ENCODE measurements around the gene DHRS13. TPM values are rescaled to one million over a fixed set of nuclear protein-coding genes. Genes with fewer than 3 reads are reported as not detected.
A peak's percentile ranks its signal among the peaks of the same experiment; 100 is the strongest.

DHRS13 gene
- total and polyA plus RNA-seq, 10 of the 15 experiments (the other 5 are each of a cell fraction or from before 2014, with no cell fraction given): 0.18 to 55.2 (median 31.3) TPM; not detected in 1

- intact Hi-C loops (cut with micrococcal nuclease; ENCODE audit: unreplicated experiment) (no loop called here), in situ Hi-C loops (cut with MboI) (no loop called here)
- ATAC-seq (no peak), FAIRE-seq (no peak), DNase-seq (ENCODE audit: low read depth, low spot score) (no peak)
- Histone ChIP-seq H3K9ac (ENCODE audit: control insufficient read depth, insufficient read depth, low read length) (peak overlapping the region; percentile 85), H3K36me3 (ENCODE audit: control insufficient read depth in 2 of 2, insufficient read depth in 2 of 2, low read length in 1 of 2) (no peaks in the 10 kb centered on the region; a peak in 2 of 4 replicates), H3K9me3 (replicated peaks; ENCODE audit: control insufficient read depth, insufficient read depth, low read length) (no peaks in the 10 kb centered on the region), H3K27ac (ENCODE audit: control insufficient read depth, insufficient read depth) (peak overlapping the region; percentile 64), H3K79me2 (ENCODE audit: control insufficient read depth, insufficient read depth, low read length) (peaks cover 77% of the 10 kb centered on the region), H3K4me1 (ENCODE audit: control insufficient read depth, insufficient read depth, low read length) (peaks cover 17% of the 10 kb centered on the region), H3K27me3 (replicated peaks in 1 of 2; ENCODE audit: control insufficient read depth in 2 of 2, insufficient read depth in 2 of 2, low read length in 1 of 2) (no peaks in the 10 kb centered on the region), H2AFZ (ENCODE audit: control insufficient read depth, low read depth, low read length) (no peak overlapping the region), H3K4me2 (ENCODE audit: control insufficient read depth, insufficient read depth) (peak overlapping the region; percentile 81), H4K20me1 (ENCODE audit: control insufficient read depth, insufficient read depth) (no peaks in the 10 kb centered on the region), H3K4me3 (peak overlapping the region; percentile 92)
- BruUV-seq (replicated peaks): no TSS peak
- TF ChIP-seq RUNX3 (IDR thresholded peaks at IDR 0.05; ENCODE audit: low read length) (0 out of 2 replicates have a peak, but pooled peaks have one; percentile 7), CEBPZ (IDR thresholded peaks at IDR 0.05; ENCODE audit: low read depth, low read length) (no peak), KLF5 (IDR thresholded peaks at IDR 0.05; ENCODE audit: partially characterized antibody) (no peak)
- 32% methylated on average over 4 of the region's 4 CpGs for WGBS (ENCODE audit: insufficient coverage, insufficient replicate concordance, low lambda C conversion rate, missing lambda C conversion rate)
- ChIA-PET POLR2A (interaction anchor here (1.2 to 2.9 kb wide), 6 partner anchors 54 to 303 kb away, joined by 3 to 19 read pairs (median 6); partner anchors contain the start of genes BLTP2, NEK8 and RPL23A), RAD21 (ENCODE audit: unreplicated experiment) (interaction anchor here (2.3 to 2.9 kb wide), 2 partner anchors 49 to 221 kb away, joined by 21 to 27 read pairs; partner anchors contain the start of genes FLOT2 and TLCD1), SMC1A (ENCODE audit: uncharacterized antibody, unreplicated experiment) (interaction anchor here (0.7 to 3.0 kb wide), 10 partner anchors 11 to 204 kb away, joined by 3 to 11 read pairs (median 6); partner anchors contain the start of gene FLOT2), CTCF (interaction anchor here (1.2 to 3.8 kb wide), 7 partner anchors 11 to 221 kb away, joined by 5 to 18 read pairs (median 7); partner anchors contain the start of gene DHRS13)
Observed at GRCh38 chr17:28948342-28948741, 45.5 kb upstream of the DHRS13 start.

Measured in GM12878 (cell line).